Lung (tissue), 12 donors: Measurements from ENCODE around the gene VSIG10L. TPM values are rescaled to one million over a fixed set of nuclear protein-coding genes. Genes with fewer than 3 reads are reported as not detected.

Experiments
- ATAC-seq: fragments of 200-7000 bp; cut with Tn5 transposase; one replicate; pipeline ENCODE4 v1.9.1; 2020; ENCODE audit warnings: moderate number of reproducible peaks; ENCODE audit not compliant: insufficient read depth, low FRiP score
- DNase-seq, 3 donors: peaks; one replicate each; pipeline ENCODE4 v3.0.0-alpha.2; 2013 to 2017
- H3K27ac ChIP-seq, 2 donors: one replicate each; pipeline ENCODE4 v1.5.1; 2013; ENCODE audit warnings: mild to moderate bottlenecking in 2 of 2, moderate library complexity in 2 of 2, control low read depth in 1 of 2, inconsistent platforms in 1 of 2, low read depth in 1 of 2, low read length in 1 of 2
- H3K27me3 ChIP-seq, 3 donors: one replicate each; pipeline ENCODE4 v1.5.1; 2013; ENCODE audit warnings: low read length in 2 of 3; ENCODE audit not compliant: control insufficient read depth in 3 of 3, insufficient read depth in 3 of 3
- H3K36me3 ChIP-seq, 4 donors: one replicate each; pipeline ENCODE4 v1.5.1; 2013; ENCODE audit warnings: low read length in 4 of 4, mild to moderate bottlenecking in 1 of 4, moderate library complexity in 1 of 4; ENCODE audit not compliant: control insufficient read depth in 4 of 4, insufficient read depth in 4 of 4
- H3K4me1 ChIP-seq, 5 donors: one replicate each; pipeline ENCODE4 v1.5.1; 2013; ENCODE audit warnings: low read length in 5 of 5, mild to moderate bottlenecking in 2 of 5, moderate library complexity in 1 of 5; ENCODE audit not compliant: control insufficient read depth in 5 of 5, insufficient read depth in 5 of 5
- H3K4me3 ChIP-seq: one replicate; pipeline ENCODE4 v1.5.1; 2013; ENCODE audit warnings: mild to moderate bottlenecking, control low read depth, moderate library complexity
- H3K9ac ChIP-seq, 2 donors: one replicate each; pipeline ENCODE4 v1.5.1; 2013; ENCODE audit warnings: low read length in 2 of 2, control low read depth in 1 of 2; ENCODE audit not compliant: insufficient read depth in 1 of 2
- H3K9me3 ChIP-seq, 4 donors: one replicate each; pipeline ENCODE4 v1.5.1; 2013; ENCODE audit warnings: low read length in 3 of 4, mild to moderate bottlenecking in 1 of 4, moderate library complexity in 1 of 4; ENCODE audit not compliant: control insufficient read depth in 4 of 4, insufficient read depth in 3 of 4
- WGBS, 2 donors: extraction: QIAGEN DNeasy Blood & Tissue Kit; methylation state at CpG; one replicate each; pipeline ENCODE4 v1.1.7; 2013; 5-methylcytosine and 5-hydroxymethylcytosine counted together
- polyA plus RNA-seq, 2 donors: library from polyadenylated mRNA; stranded (reverse); fragments of 200-250 nt; gene quantifications; one replicate each; pipeline ENCODE4 v1.2.1, GENCODE V29; 2013
- total RNA-seq, 2 donors: library from RNA; depleted of rRNA in 1 of 2; stranded (reverse); fragments of >200 nt in 1 of 2; gene quantifications; one replicate each; pipeline ENCODE4 v1.2.1, GENCODE V29; 2014 to 2021
- TF ChIP-seq, protein P1 (sequence below): IDR thresholded peaks from 2 replicates; pipeline ENCODE4 v1.5.1; 2012; ENCODE audit warnings: mild to moderate bottlenecking; ENCODE audit errors: control extremely low read depth, extremely low read depth
- donor health status: control.
- donor health status: control.
- donor health status: Bipolar disorder and iron deficiency.
- donor health status: healthy.
- donor health status: DM: yes; HTN: yes; CAD: no.

The VSIG10L gene
- total and polyA plus RNA-seq, 4 donors: 0.57 to 3.7 (median 2.4) TPM

DNA sequence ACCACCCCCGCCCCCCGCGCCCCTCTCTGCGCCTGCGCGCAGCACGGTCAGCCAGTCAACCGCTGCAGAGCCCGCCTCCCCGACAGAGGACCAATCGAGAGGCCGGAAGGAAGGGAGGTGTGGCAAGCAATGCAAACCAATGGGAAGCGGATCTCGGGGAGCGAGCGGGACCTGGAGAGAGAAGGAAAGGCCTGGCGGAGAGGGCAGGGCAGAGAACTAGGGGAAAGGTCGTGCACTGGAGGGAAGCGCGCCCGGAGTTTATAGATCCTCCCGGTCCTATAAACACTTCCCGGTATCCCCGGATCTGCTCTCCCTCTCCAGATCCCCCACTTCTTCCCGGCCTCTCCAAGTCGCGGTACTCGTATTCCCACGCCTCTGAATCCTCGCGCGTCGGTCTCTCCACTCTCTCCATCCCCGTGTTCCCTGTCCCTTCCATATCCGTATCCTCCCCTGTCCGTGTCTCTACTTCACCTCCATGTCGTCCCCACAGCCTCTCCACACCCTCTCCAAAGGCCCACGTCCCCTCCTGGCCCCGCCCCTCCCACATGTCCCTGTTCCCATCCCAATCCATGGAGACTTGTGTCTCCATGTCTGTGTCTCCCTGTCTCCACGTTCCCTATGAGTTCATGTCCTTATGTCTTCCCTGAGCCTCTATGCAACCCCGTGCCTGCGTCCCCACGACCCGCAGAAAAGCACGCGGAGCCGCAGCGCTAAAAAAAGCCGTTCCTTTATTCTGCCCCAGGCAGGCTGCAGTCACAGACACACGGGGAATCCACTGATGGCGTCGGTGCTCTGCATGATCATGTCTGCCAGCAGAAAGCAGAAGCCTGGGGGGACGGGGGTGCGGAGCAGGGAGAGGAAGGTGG is 24.7 kb upstream of the VSIG10L start:
- DNase-seq (peak; percentile 99), ATAC-seq (peak; percentile 71)
- no peaks in the 10 kb centered on the region for H3K27me3 ChIP-seq
- no peaks in the 10 kb centered on the region for H3K36me3 ChIP-seq
- peak overlapping the region; percentile 87 to 92 for H3K27ac ChIP-seq
- WGBS, 2 donors: 0 to 1% methylated on average over 54 of the region's 54 CpGs
- H3K9ac ChIP-seq: peak overlapping the region; percentile 71 to 87
- H3K4me1 ChIP-seq: peaks cover 0 to 23% (median 2%) of the 10 kb centered on the region in 5 donors
- H3K4me3 ChIP-seq: peak overlapping the region; percentile 82
- no peaks in the 10 kb centered on the region for H3K9me3 ChIP-seq
- TF ChIP-seq, protein P1, sequence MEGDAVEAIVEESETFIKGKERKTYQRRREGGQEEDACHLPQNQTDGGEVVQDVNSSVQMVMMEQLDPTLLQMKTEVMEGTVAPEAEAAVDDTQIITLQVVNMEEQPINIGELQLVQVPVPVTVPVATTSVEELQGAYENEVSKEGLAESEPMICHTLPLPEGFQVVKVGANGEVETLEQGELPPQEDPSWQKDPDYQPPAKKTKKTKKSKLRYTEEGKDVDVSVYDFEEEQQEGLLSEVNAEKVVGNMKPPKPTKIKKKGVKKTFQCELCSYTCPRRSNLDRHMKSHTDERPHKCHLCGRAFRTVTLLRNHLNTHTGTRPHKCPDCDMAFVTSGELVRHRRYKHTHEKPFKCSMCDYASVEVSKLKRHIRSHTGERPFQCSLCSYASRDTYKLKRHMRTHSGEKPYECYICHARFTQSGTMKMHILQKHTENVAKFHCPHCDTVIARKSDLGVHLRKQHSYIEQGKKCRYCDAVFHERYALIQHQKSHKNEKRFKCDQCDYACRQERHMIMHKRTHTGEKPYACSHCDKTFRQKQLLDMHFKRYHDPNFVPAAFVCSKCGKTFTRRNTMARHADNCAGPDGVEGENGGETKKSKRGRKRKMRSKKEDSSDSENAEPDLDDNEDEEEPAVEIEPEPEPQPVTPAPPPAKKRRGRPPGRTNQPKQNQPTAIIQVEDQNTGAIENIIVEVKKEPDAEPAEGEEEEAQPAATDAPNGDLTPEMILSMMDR: no peak

DNA sequence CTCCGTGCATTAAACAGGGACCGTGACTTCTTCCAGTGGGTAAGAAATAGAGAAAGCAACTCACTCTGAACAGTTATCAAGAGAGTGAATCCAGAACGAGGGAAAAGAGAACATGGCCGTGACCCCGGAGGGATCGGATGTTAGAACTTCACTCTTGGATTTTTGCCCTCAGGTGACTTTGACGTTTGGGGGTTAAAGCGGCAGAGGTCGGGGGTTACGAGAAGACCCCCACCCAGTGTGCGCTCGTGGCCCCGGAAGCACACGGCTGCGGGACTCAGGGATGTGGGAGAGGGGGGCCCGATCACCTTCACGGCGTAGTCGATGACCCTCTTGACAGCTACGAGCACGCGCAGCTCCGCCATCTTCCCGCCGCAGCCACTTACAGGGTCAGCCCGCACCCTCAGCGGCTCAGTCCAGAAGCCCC is 24.0 kb upstream of the VSIG10L start, which contains the start of gene ETFB:
ETFB (minus strand) TSS at position 424 of the 424 bp plus-strand sequence; CDS start at position 362, 62 bp downstream.
- peaks cover 0 to 23% (median 2%) of the 10 kb centered on the region in 5 donors for H3K4me1 ChIP-seq
- peak within 1 kb of the TSS; percentile 71 to 88 for H3K9ac ChIP-seq
- H3K27me3 ChIP-seq: no peaks in the 10 kb centered on the region
- DNase-seq (no peak), ATAC-seq (no peak)
- peak within 1 kb of the TSS; percentile 82 for H3K4me3 ChIP-seq
- TF ChIP-seq, protein P1: no peak
- peak within 1 kb of the TSS; percentile 90 to 92 for H3K27ac ChIP-seq
- 0 to 1% methylated on average over 27 of the region's 27 CpGs for WGBS, 2 donors
- no peaks in the 10 kb centered on the region for H3K36me3 ChIP-seq
- H3K9me3 ChIP-seq: no peaks in the 10 kb centered on the region

GRCh38 chr19:51365211-51365964 is 23.4 kb upstream of the VSIG10L start:
- peak overlapping the region; percentile 82 for H3K4me3 ChIP-seq
- H3K9me3 ChIP-seq: no peaks in the 10 kb centered on the region
- peak overlapping the region; percentile 90 to 91 for H3K27ac ChIP-seq
- ATAC-seq (no peak), DNase-seq (peak; percentile 39 to 63 (median 62))
- TF ChIP-seq, protein P1: no peak
- peak overlapping the region; percentile 57 to 87 for H3K9ac ChIP-seq
- WGBS, 2 donors: 19 to 32% methylated on average over 10 of the region's 10 CpGs
- H3K36me3 ChIP-seq: no peaks in the 10 kb centered on the region
- peaks cover 0 to 23% (median 2%) of the 10 kb centered on the region in 5 donors for H3K4me1 ChIP-seq
- H3K27me3 ChIP-seq: no peaks in the 10 kb centered on the region
